Transverse colon (tissue), 4 donors: ENCODE measurements around the gene STAC. TPM values are rescaled to one million over a fixed set of nuclear protein-coding genes. Genes with fewer than 3 reads are reported as not detected.
"Not testable (repeated sequence)": the region's sequence is repeated elsewhere in the genome, so short reads cannot be mapped to it uniquely, and the experiment has no call there.

Source experiments
- DNase-seq: peaks from one replicate; pipeline ENCODE4 v3.0.0-alpha.2; 2019
- H3K27ac ChIP-seq, 4 donors: fragments of 200-600 bp; sonication (generic); 2 replicates each; pipeline ENCODE4 v1.5.1; 2016 to 2018; ENCODE audit warnings: inconsistent platforms in 4 of 4
- H3K27me3 ChIP-seq: fragments of 200-600 bp; sonication (generic); 2 replicates; pipeline ENCODE4 v1.5.1; 2017; ENCODE audit warnings: inconsistent platforms
- H3K36me3 ChIP-seq, 4 donors: fragments of 200-600 bp; sonication (generic); 2 replicates each; pipeline ENCODE4 v1.5.1; 2017 to 2019; ENCODE audit warnings: inconsistent platforms in 4 of 4
- H3K4me1 ChIP-seq, 4 donors: fragments of 200-600 bp; sonication (generic); 2 replicates each; pipeline ENCODE4 v1.5.1; 2017 to 2020; ENCODE audit warnings: inconsistent platforms in 4 of 4
- H3K4me3 ChIP-seq, 4 donors: fragments of 200-600 bp; sonication (generic); 1 replicate in 1 of 4; 2 replicates in 3 of 4; pipeline versions ENCODE4 v1.5.1 to v1.6.1; 2017 to 2019; ENCODE audit warnings: inconsistent platforms in 4 of 4
- H3K9me3 ChIP-seq, 2 donors: fragments of 200-600 bp; sonication (generic); 2 replicates each; pipeline ENCODE4 v1.5.1; 2017 to 2019; ENCODE audit warnings: inconsistent platforms in 2 of 2
- EP300 ChIP-seq: sonication (generic); formaldehyde crosslinking; IDR thresholded peaks from one replicate; pipeline ENCODE4 v1.6.1; 2017; ENCODE audit warnings: antibody characterized with exemption, low read depth
- POLR2A ChIP-seq: fragments of 450-650 bp; IDR thresholded peaks from one replicate; pipeline ENCODE4 v1.6.1; 2016; ENCODE audit warnings: antibody characterized with exemption, mild to moderate bottlenecking, moderate library complexity
- POLR2AphosphoS5 ChIP-seq, 3 donors: sonication (generic); formaldehyde crosslinking; IDR thresholded peaks; one replicate each; pipeline ENCODE4 v1.6.1; 2016; ENCODE audit warnings: antibody characterized with exemption in 3 of 3
- WGBS, 2 donors: methylation state at CpG; one replicate each; pipeline ENCODE4 v1.1.5; 2018; ENCODE audit warnings: low coverage in 1 of 2; 5-methylcytosine and 5-hydroxymethylcytosine counted together
- in situ Hi-C, 4 donors: fragments of 200-750 bp; cut with MboI; loops; one replicate each; pipeline versions ENCODE4 v1.15.0 to v1.15.1; 2017; ENCODE audit warnings: low sequenced_read_pairs in 3 of 4, low pct_ligation_motif_present in 1 of 4, low pct_unique_long_range_greater_than_20kb in 1 of 4
- intact Hi-C: fragments of 100-400 bp; cut with DNase I; formaldehyde crosslinking; loops from one replicate; pipeline ENCODE4 v1.15.1; 2023; ENCODE audit warnings: low total_unique reads
- total RNA-seq, 4 donors: library from RNA; depleted of rRNA; stranded (reverse); fragments of >200 nt; gene quantifications; one replicate each; pipeline ENCODE4 v1.1.0, GENCODE V29; 2016
- TF ChIP-seq, protein P1 (sequence below), 5 experiments: fragments of 200-600 bp in 3 of 5; fragments of 450-650 bp in 2 of 5; sonication (generic) in 3 of 5; IDR thresholded peaks; 1 replicate in 2 of 5; 2 replicates in 3 of 5; pipeline ENCODE4 v1.5.1; 2016 to 2017; ENCODE audit warnings: antibody characterized with exemption in 5 of 5, inconsistent platforms in 3 of 5, mild to moderate bottlenecking in 2 of 5, moderate library complexity in 1 of 5

Gene STAC
- total RNA-seq, 4 donors from 2014 or later = 1.3 to 3.5 TPM; not detected in 2

DNA sequence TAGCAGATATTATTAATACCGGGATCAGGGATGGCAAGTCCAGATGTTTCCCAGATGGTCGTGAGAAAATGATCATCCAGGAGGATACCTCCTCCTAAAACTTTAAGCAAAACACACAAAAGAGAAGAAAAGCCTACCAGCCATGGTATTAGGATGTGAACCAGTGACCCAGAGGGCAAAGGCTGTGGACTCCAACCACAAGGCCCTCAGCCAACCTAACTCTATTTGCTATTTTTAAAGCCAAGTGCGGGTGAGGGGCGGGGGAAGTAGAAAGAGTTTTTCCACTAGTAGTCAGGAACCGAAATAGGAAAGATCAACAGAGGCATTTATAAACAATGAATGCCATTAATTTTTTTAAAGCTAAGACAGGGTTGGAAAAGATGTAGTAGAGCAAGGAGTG lies 77.4 kb downstream of the STAC start:
- H3K27ac ChIP-seq = no peak overlapping the region
- no peak overlapping the region for H3K4me3 ChIP-seq
- no peaks in the 10 kb centered on the region for H3K4me1 ChIP-seq
- WGBS, 2 donors = 64 to 83% methylated on average over 5 of the region's 5 CpGs
- in situ Hi-C loops (no loop called here), intact Hi-C loops (no loop called here)
- TF ChIP-seq POLR2AphosphoS5 (IDR thresholded peaks at IDR 0.05) (no peak), POLR2A (no peak), EP300 (no peak)
- TF ChIP-seq, protein P1, sequence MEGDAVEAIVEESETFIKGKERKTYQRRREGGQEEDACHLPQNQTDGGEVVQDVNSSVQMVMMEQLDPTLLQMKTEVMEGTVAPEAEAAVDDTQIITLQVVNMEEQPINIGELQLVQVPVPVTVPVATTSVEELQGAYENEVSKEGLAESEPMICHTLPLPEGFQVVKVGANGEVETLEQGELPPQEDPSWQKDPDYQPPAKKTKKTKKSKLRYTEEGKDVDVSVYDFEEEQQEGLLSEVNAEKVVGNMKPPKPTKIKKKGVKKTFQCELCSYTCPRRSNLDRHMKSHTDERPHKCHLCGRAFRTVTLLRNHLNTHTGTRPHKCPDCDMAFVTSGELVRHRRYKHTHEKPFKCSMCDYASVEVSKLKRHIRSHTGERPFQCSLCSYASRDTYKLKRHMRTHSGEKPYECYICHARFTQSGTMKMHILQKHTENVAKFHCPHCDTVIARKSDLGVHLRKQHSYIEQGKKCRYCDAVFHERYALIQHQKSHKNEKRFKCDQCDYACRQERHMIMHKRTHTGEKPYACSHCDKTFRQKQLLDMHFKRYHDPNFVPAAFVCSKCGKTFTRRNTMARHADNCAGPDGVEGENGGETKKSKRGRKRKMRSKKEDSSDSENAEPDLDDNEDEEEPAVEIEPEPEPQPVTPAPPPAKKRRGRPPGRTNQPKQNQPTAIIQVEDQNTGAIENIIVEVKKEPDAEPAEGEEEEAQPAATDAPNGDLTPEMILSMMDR (IDR thresholded peaks at IDR 0.05) = no peak
- no peaks in the 10 kb centered on the region for H3K9me3 ChIP-seq
- no peaks in the 10 kb centered on the region for H3K36me3 ChIP-seq
- no peaks in the 10 kb centered on the region for H3K27me3 ChIP-seq
- DNase-seq = no peak

DNA sequence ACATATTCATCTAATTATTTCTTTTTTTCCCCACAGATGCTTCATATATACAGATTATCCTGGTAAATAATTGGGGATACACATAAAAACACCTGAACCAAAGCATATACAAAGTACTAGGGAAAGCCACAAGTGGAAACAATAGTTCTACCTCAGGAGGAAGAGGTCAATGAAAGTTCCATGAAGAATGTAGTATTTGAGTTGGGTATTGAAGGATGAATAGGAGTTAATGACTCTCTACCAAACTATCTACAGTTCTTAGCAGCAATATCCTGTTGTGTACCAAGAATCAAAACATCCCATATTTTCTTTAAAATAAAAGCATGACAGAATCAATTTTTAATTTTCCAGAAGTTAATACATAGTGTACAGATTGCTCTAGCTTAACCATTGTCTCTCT lies 78.9 kb downstream of the STAC start:
- H3K9me3 ChIP-seq = no peaks in the 10 kb centered on the region
- H3K36me3 ChIP-seq = no peaks in the 10 kb centered on the region
- no peaks in the 10 kb centered on the region for H3K4me1 ChIP-seq
- in situ Hi-C loops = no loop called here
- H3K4me3 ChIP-seq = no peak overlapping the region
- TF ChIP-seq, protein P1 (IDR thresholded peaks at IDR 0.05) = no peak
- no peaks in the 10 kb centered on the region for H3K27me3 ChIP-seq
- no peak for DNase-seq
- intact Hi-C loops = no loop called here
- H3K27ac ChIP-seq = no peak overlapping the region

DNA sequence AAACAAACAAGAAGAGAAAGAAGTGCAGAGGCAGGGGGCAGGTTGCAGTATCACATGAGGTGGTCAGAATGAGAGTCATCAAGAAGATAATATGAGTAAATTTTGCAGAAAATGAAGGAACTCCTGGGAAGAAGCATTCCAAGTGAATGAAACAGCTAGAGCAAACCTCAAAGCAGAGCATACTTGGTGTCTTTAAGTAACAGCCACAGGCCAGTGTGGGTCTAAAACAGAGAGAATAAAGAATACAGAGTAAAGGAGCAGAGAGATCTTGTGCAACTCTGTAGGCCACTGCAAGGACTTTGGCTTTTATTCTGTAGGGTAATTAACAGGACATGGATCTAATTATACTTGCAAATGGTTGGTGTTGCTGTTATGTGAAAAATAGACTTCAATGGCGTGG lies 81.3 kb downstream of the STAC start:
- no peak for DNase-seq
- 40% methylated on average over 1 of the region's 1 CpG; no CpG with 5 or more reads in 1 of the 2 donors for WGBS, 2 donors
- in situ Hi-C loops = no loop called here
- Histone ChIP-seq H3K4me3 (no peak overlapping the region), H3K27me3 (no peaks in the 10 kb centered on the region), H3K36me3 (no peaks in the 10 kb centered on the region), H3K4me1 (no peaks in the 10 kb centered on the region), H3K27ac (no peak overlapping the region), H3K9me3 (no peaks in the 10 kb centered on the region)
- TF ChIP-seq, protein P1 (IDR thresholded peaks at IDR 0.05) = no peak
- intact Hi-C loops = no loop called here

DNA sequence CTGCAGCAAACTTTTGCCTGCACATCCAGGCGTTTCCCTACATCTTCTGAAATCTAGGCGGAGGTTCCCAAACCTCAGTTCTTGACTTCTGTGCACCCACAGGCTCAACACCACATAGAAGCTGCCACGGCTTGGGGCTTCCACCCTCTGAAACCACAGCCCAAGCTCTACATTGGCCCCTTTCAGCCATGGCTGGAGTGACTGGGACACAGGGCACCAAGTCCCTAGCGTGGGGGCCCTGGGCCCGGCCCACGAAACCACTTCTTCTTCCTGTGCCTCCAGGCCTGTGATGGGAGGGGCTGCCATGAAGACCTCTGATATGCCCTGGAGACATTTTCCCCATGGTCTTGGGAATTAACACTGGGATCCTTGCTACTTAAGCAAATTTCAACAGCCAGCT lies 91.7 kb downstream of the STAC start:
- 77% methylated on average over 5 of the region's 6 CpGs; no CpG with 5 or more reads in 1 of the 2 donors for WGBS, 2 donors
- H3K4me3 ChIP-seq, H3K27me3 ChIP-seq, H3K4me1 ChIP-seq, in situ Hi-C loops, H3K27ac ChIP-seq, H3K9me3 ChIP-seq, DNase-seq, H3K36me3 ChIP-seq, intact Hi-C loops: not testable (repeated sequence)

DNA sequence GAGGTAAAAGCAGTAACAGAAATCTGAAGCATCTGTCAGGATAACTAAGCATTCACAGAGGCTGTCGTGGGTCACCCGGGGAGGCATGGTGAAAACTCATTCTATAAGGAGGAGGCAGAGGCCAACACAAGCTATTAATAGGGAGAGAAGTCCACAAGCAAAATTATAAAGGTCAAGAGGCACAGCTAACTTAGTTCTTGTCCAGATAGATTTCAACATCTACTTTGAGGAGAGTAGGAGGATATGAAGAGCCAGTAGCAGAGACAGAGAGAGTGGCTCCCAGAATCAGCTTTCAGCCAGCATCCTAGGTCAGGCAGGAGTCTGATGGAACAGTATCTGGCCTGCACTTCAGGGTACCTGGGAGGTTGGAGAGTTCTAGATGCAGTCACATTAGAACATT lies 95.3 kb downstream of the STAC start:
- intact Hi-C loops (no loop called here), in situ Hi-C loops (no loop called here)
- Histone ChIP-seq H3K4me3 (no peak overlapping the region), H3K27ac (no peak overlapping the region), H3K27me3 (no peaks in the 10 kb centered on the region), H3K4me1 (no peaks in the 10 kb centered on the region), H3K9me3 (no peaks in the 10 kb centered on the region), H3K36me3 (no peaks in the 10 kb centered on the region)
- no peak for DNase-seq
- TF ChIP-seq, protein P1 (IDR thresholded peaks at IDR 0.05) = no peak
- no peak for TF ChIP-seq POLR2A
- TF ChIP-seq EP300 = no peak
- TF ChIP-seq POLR2AphosphoS5 (IDR thresholded peaks at IDR 0.05) = no peak
- 80 to 85% methylated on average over 2 of the region's 2 CpGs for WGBS, 2 donors
